Fibroblast of lung (primary cell): ENCODE data around the gene HACD2.

ENCODE experiments used
- EZH2 ChIP-seq: IDR thresholded peaks from 2 replicates; pipeline ENCODE4 v1.5.1; 2012; ENCODE audit warnings: low read length, control low read depth, mild to moderate bottlenecking; ENCODE audit errors: missing control alignments
- TF ChIP-seq, protein P1 (sequence below), 2 donors: IDR thresholded peaks in 1 of 2; conservative IDR thresholded peaks in 1 of 2; 1 replicate in 1 of 2; 2 replicates in 1 of 2; pipeline ENCODE4 v1.5.1; 2011 to 2012; ENCODE audit warnings: low read length in 2 of 2, control low read depth in 1 of 2, inconsistent platforms in 1 of 2, low read depth in 1 of 2, mild to moderate bottlenecking in 1 of 2

DNA sequence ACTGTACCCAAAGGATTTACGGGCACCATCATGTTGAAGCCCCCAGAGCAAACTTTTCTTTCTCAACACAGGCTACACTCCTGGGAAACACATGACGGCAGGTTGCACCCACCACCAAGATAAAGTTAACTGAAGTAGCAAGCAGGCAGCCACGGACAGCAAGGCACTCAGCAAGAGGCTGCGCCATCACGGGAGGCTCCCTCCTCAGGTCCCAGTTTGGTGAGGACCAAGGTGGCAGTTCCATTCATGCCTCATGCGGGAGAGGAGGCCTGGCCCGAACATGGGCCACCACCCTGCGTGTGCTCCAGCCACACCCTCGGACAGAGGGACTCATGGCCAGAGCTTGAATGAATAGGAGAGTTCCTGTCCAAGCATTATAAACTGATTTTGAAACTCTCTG, 142.7 kb downstream of the HACD2 start:
- TF ChIP-seq, protein P1, sequence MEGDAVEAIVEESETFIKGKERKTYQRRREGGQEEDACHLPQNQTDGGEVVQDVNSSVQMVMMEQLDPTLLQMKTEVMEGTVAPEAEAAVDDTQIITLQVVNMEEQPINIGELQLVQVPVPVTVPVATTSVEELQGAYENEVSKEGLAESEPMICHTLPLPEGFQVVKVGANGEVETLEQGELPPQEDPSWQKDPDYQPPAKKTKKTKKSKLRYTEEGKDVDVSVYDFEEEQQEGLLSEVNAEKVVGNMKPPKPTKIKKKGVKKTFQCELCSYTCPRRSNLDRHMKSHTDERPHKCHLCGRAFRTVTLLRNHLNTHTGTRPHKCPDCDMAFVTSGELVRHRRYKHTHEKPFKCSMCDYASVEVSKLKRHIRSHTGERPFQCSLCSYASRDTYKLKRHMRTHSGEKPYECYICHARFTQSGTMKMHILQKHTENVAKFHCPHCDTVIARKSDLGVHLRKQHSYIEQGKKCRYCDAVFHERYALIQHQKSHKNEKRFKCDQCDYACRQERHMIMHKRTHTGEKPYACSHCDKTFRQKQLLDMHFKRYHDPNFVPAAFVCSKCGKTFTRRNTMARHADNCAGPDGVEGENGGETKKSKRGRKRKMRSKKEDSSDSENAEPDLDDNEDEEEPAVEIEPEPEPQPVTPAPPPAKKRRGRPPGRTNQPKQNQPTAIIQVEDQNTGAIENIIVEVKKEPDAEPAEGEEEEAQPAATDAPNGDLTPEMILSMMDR (conservative IDR thresholded peaks at IDR 0.05 in 1 of 2, IDR thresholded peaks at IDR 0.05 in 1 of 2; ENCODE audit: low read depth in 1 of 2, low read length in 2 of 2): no peak
- no peak for TF ChIP-seq EZH2
